H1 (cell line): ENCODE results near the gene MAFB. TPM values are rescaled to one million over a fixed set of nuclear protein-coding genes. Genes with fewer than 3 reads are reported as not detected.
A peak's percentile ranks its signal among the peaks of the same experiment; 100 is the strongest.

ENCODE experiments used
- CTCF ChIA-PET: fragments of 300-600 bp; sonication (Branson Sonifier 250); formaldehyde crosslinking; loops from one replicate; lab custom pipeline; 2021; ENCODE audit not compliant: partially characterized antibody; lab: Charles Lee
- POLR2A ChIA-PET: fragments of 300-600 bp; sonication (Branson Sonifier 250); formaldehyde crosslinking; loops from one replicate; lab custom pipeline; 2021; ENCODE audit warnings: inconsistent platforms; ENCODE audit not compliant: partially characterized antibody; lab: Charles Lee
- DNase-seq, 2 experiments: peaks; one replicate each; pipeline versions ENCODE4 v3.0.0 to v3.0.0-alpha.2; 2010 to 2022; ENCODE audit warnings: low spot score in 2 of 2, low read depth in 1 of 2, mixed read lengths in 1 of 2
- FAIRE-seq: peaks from 2 replicates; lab custom pipeline; 2011; peaks lifted over from hg19 to GRCh38; lab: Jason Lieb, UNC
- H2AFZ ChIP-seq: 2 replicates; pipeline ENCODE4 v1.8.1; 2012; ENCODE audit warnings: low read length, inconsistent platforms
- H2AK5ac ChIP-seq: 2 replicates; pipeline ENCODE4 v1.6.1; 2013; ENCODE audit warnings: low read depth, low read length
- H2BK120ac ChIP-seq: replicated peaks from 2 replicates; pipeline ENCODE3; 2013; ENCODE audit warnings: low read depth, low read length, inconsistent platforms
- H2BK12ac ChIP-seq: 2 replicates; pipeline ENCODE4 v1.6.1; 2013; ENCODE audit warnings: low read depth, low read length
- H2BK15ac ChIP-seq: 2 replicates; pipeline ENCODE4 v1.6.1; 2013; ENCODE audit warnings: low read length
- H2BK20ac ChIP-seq: 2 replicates; pipeline ENCODE4 v1.6.1; 2013; ENCODE audit warnings: low read length
- H2BK5ac ChIP-seq: 2 replicates; pipeline ENCODE4 v1.6.1; 2013; ENCODE audit warnings: low read depth, low read length
- H3K14ac ChIP-seq: 2 replicates; pipeline ENCODE4 v1.6.1; 2013; ENCODE audit warnings: inconsistent platforms; ENCODE audit not compliant: insufficient read length
- H3K18ac ChIP-seq: 2 replicates; pipeline ENCODE4 v1.6.1; 2013; ENCODE audit warnings: low read length; ENCODE audit errors: extremely low read depth
- H3K23ac ChIP-seq: 2 replicates; pipeline ENCODE4 v1.6.1; 2013; ENCODE audit warnings: inconsistent platforms; ENCODE audit not compliant: insufficient read length
- H3K23me2 ChIP-seq: 2 replicates; pipeline ENCODE4 v1.6.1; 2013; ENCODE audit warnings: low read depth, low read length
- H3K27ac ChIP-seq: 2 replicates; pipeline ENCODE4 v1.6.1; 2011; ENCODE audit warnings: low read depth, low read length, inconsistent platforms
- H3K27me3 ChIP-seq, 4 experiments: replicated peaks in 1 of 4; 1 replicate in 1 of 4; 2 replicates in 3 of 4; pipeline versions ENCODE4 v1.6.1 to v1.8.1; 2011 to 2013; ENCODE audit warnings: low read length in 3 of 4, mild to moderate bottlenecking in 3 of 4, inconsistent platforms in 2 of 4, mixed read lengths in 2 of 4, moderate library complexity in 1 of 4; ENCODE audit not compliant: control insufficient read depth in 3 of 4, insufficient read depth in 3 of 4; ENCODE audit errors: extremely low read depth in 1 of 4
- H3K36me3 ChIP-seq, 4 experiments: 2 replicates each; pipeline versions ENCODE4 v1.6.1 to v1.8.1; 2011 to 2013; ENCODE audit warnings: mild to moderate bottlenecking in 4 of 4, low read length in 3 of 4, moderate library complexity in 2 of 4, control low read depth in 1 of 4, inconsistent platforms in 1 of 4; ENCODE audit not compliant: insufficient read depth in 4 of 4, control insufficient read depth in 2 of 4
- H3K4ac ChIP-seq: replicated peaks from 2 replicates; pipeline ENCODE3; 2013; ENCODE audit warnings: low read length, low read depth, mixed read lengths, inconsistent platforms; ENCODE audit not compliant: insufficient read length
- H3K4me1 ChIP-seq, 4 experiments: replicated peaks in 1 of 4; 1 replicate in 1 of 4; 2 replicates in 3 of 4; pipeline versions ENCODE4 v1.6.1 to v1.8.1; 2011 to 2013; ENCODE audit warnings: low read length in 3 of 4, inconsistent platforms in 2 of 4, mixed read lengths in 1 of 4; ENCODE audit not compliant: insufficient read depth in 4 of 4, control insufficient read depth in 3 of 4
- H3K4me2 ChIP-seq, 2 experiments: 2 replicates each; pipeline versions ENCODE4 v1.6.1 to v1.8.1; 2011 to 2013; ENCODE audit warnings: low read depth in 2 of 2, low read length in 2 of 2, control low read depth in 1 of 2, inconsistent platforms in 1 of 2, mild to moderate bottlenecking in 1 of 2; ENCODE audit not compliant: insufficient read depth in 1 of 2
- H3K4me3 ChIP-seq, 4 experiments: fragments of 200-600, 300-600 bp in 1 of 4; sonication (generic), shearing (Covaris generic), sonication (Bioruptor Twin) in 1 of 4; 2 replicates each; pipeline versions ENCODE4 v1.5.1 to v1.8.1; 2011 to 2016; ENCODE audit warnings: low read length in 4 of 4, low read depth in 3 of 4, control low read depth in 2 of 4, inconsistent platforms in 2 of 4, mild to moderate bottlenecking in 2 of 4, mixed read lengths in 1 of 4, moderate library complexity in 1 of 4; ENCODE audit not compliant: insufficient read depth in 2 of 4; ENCODE audit errors: extremely low read depth in 1 of 4
- H3K56ac ChIP-seq: replicated peaks from 2 replicates; pipeline ENCODE3; 2013; ENCODE audit warnings: low read depth, mild to moderate bottlenecking, mixed read lengths, low read length, inconsistent platforms; ENCODE audit not compliant: insufficient read length
- H3K79me1 ChIP-seq: 2 replicates; pipeline ENCODE4 v1.6.1; 2013; ENCODE audit warnings: low read depth, low read length, control low read depth
- H3K79me2 ChIP-seq, 2 experiments: 2 replicates each; pipeline versions ENCODE4 v1.6.1 to v1.8.1; 2012 to 2013; ENCODE audit warnings: low read length in 2 of 2, mild to moderate bottlenecking in 2 of 2, inconsistent platforms in 1 of 2; ENCODE audit not compliant: insufficient read depth in 2 of 2, control insufficient read depth in 1 of 2
- H3K9ac ChIP-seq, 4 experiments: replicated peaks in 1 of 4; 1 replicate in 1 of 4; 2 replicates in 3 of 4; pipeline versions ENCODE4 v1.6.1 to v1.8.1; 2011 to 2013; ENCODE audit warnings: low read depth in 3 of 4, low read length in 3 of 4, control low read depth in 2 of 4, mild to moderate bottlenecking in 2 of 4, moderate library complexity in 2 of 4, inconsistent platforms in 1 of 4; ENCODE audit errors: extremely low read depth in 1 of 4
- H3K9me3 ChIP-seq, 2 experiments: 2 replicates each; pipeline versions ENCODE4 v1.6.1 to v1.8.1; 2012 to 2013; ENCODE audit warnings: mild to moderate bottlenecking in 2 of 2, moderate library complexity in 2 of 2, control low read depth in 1 of 2, inconsistent platforms in 1 of 2, low read depth in 1 of 2, low read length in 1 of 2, mixed read lengths in 1 of 2; ENCODE audit not compliant: insufficient read depth in 2 of 2
- H4K20me1 ChIP-seq, 2 experiments: replicated peaks in 1 of 2; 2 replicates each; pipeline versions ENCODE3 to v1.8.1; 2011 to 2013; ENCODE audit warnings: inconsistent platforms in 2 of 2, low read length in 2 of 2, mild to moderate bottlenecking in 1 of 2; ENCODE audit not compliant: insufficient read depth in 2 of 2, control insufficient read depth in 1 of 2
- H4K5ac ChIP-seq: 2 replicates; pipeline ENCODE4 v1.6.1; 2013; ENCODE audit warnings: low read length, low read depth, mixed read lengths, inconsistent platforms; ENCODE audit not compliant: insufficient read length
- H4K8ac ChIP-seq: 2 replicates; pipeline ENCODE4 v1.8.0; 2013; ENCODE audit warnings: mild to moderate bottlenecking, moderate library complexity, low read length, inconsistent platforms; ENCODE audit not compliant: insufficient read depth; ENCODE audit errors: extremely low read depth
- H4K91ac ChIP-seq: replicated peaks from 2 replicates; pipeline ENCODE3; 2013; ENCODE audit warnings: low read length, mixed read lengths, inconsistent platforms; ENCODE audit not compliant: insufficient read length
- CEBPB ChIP-seq: IDR thresholded peaks from 2 replicates; pipeline ENCODE4 v1.6.1; 2012; ENCODE audit warnings: low read depth, low read length
- RAD21 ChIP-seq, 2 experiments: IDR thresholded peaks in 1 of 2; conservative IDR thresholded peaks in 1 of 2; 2 replicates each; pipeline ENCODE4 v1.6.1; 2011; ENCODE audit warnings: low read depth in 2 of 2, low read length in 2 of 2, improper control_type of control experiment in 1 of 2, inconsistent platforms in 1 of 2, mild to moderate bottlenecking in 1 of 2, moderate library complexity in 1 of 2
- polyA plus RNA-seq, 7 experiments: library from polyadenylated mRNA; depleted of rRNA in 3 of 7; stranded (reverse) in 5 of 7; unstranded in 2 of 7; fragments of >200 nt in 5 of 7; fragments of 200-250 nt in 2 of 7; gene quantifications; 1 replicate in 5 of 7; 2 replicates in 1 of 7; 4 replicates in 1 of 7; pipeline versions ENCODE4 v1.2.1 to v1.2.3, GENCODE V29; 2011 to 2013; ENCODE audit warnings: missing spikeins in 2 of 7, mixed read lengths in 2 of 7
- total RNA-seq: library from RNA; stranded (reverse); fragmentation: NEBNext Ultra II Directional; extraction: Animal tissue kit (Norgen Biotek cat#: 25700); gene quantifications from 2 replicates; pipeline ENCODE4 v1.2.1, GENCODE V29; 2021

The MAFB gene
- total and polyA plus RNA-seq, 2 of the 8 experiments (the other 6 are each of a cell fraction or from before 2014, with no cell fraction given) = 0.83 to 1.8 TPM

DNA sequence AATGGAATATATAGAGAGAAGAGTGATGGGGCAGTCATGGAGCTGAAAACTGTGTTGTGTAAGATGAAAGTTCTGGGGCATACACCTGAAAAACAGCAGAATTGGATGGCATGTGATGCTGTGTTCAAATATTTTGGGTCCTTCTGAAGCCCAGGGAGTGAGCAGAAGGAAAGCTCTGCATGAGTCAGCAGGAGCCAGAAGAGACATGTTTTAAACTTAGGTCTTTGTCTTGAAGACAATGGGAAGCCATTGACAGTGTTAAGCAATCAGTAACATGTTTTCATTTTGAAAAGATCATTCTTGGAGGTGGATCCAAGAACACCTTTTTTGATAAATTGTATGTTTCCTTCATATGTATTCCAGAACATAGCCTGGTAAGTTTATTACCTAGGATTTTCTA, 38.9 kb upstream of the MAFB start:
- Histone ChIP-seq H2BK120ac (no peak overlapping the region), H4K8ac (no peak overlapping the region), H3K23me2 (no peaks in the 10 kb centered on the region), H4K5ac (no peak overlapping the region), H2BK20ac (no peak overlapping the region), H2AFZ (no peak overlapping the region), H2BK12ac (no peak overlapping the region), H3K56ac (no peak overlapping the region), H3K18ac (no peak overlapping the region), H4K91ac (no peak overlapping the region), H3K79me1 (no peaks in the 10 kb centered on the region), H3K23ac (no peak overlapping the region), H2AK5ac (no peak overlapping the region), H3K4me2 (no peak overlapping the region), H3K79me2 (no peaks in the 10 kb centered on the region), H3K4me1 (peaks cover 0 to 2% (median 0%) of the 10 kb centered on the region in 4 experiments; a peak in 1 of 7 replicates), H2BK15ac (no peak overlapping the region), H4K20me1 (no peaks in the 10 kb centered on the region), H3K4ac (no peak overlapping the region), H3K27me3 (no peaks in the 10 kb centered on the region), H3K4me3 (no peak overlapping the region)
- POLR2A ChIA-PET = no interaction called here
- DNase-seq = no peak
- FAIRE-seq = no peak
- TF ChIP-seq RAD21 (IDR thresholded peaks at IDR 0.05 in 1 of 2, conservative IDR thresholded peaks at IDR 0.05 in 1 of 2; ENCODE audit: low read depth in 2 of 2, low read length in 2 of 2) = no peak
- TF ChIP-seq CEBPB = peak; percentile 27; the same call in 1 of the 2 replicates
- TF ChIP-seq, all 59 proteins: peak for 1
- no peak overlapping the region for H3K14ac ChIP-seq
- H3K27ac ChIP-seq = no peak overlapping the region
- no peaks in the 10 kb centered on the region for H3K9me3 ChIP-seq
- CTCF ChIA-PET = interaction anchor here (0.6 to 2.4 kb wide), 3 partner anchors 14 to 172 kb away, joined by 3 to 9 read pairs (median 3); no protein-coding TSS in a partner anchor
- no peak overlapping the region for H2BK5ac ChIP-seq
- no peak overlapping the region for H3K9ac ChIP-seq
- H3K36me3 ChIP-seq = no peaks in the 10 kb centered on the region
